HCT116 (cell line): ENCODE measurements around the gene TMIGD3. TPM values are rescaled to one million over a fixed set of nuclear protein-coding genes. Genes with fewer than 3 reads are reported as not detected.

Experiments used
- ATAC-seq: fragments of 200-7000 bp; cut with Tn5 transposase; 2 replicates; pipeline ENCODE4 v1.9.1; 2020; ENCODE audit warnings: mild to moderate bottlenecking, moderate library complexity
- BruUV-seq: library from RNA; stranded (reverse); fragments of 400-500 nt; replicated peaks from 2 replicates; lab custom pipeline; 2021; lab: Mats Ljungman, UMichigan
- CTCF ChIA-PET: fragments of 300-600 bp; sonication (Branson Sonifier 250); formaldehyde crosslinking; loops from one replicate; lab custom pipeline; 2021; ENCODE audit warnings: antibody characterized with exemption; lab: Charles Lee
- POLR2A ChIA-PET: fragments of 300-600, 350-600 bp; sonication (Branson Sonifier 250); formaldehyde crosslinking; loops from one replicate; lab custom pipeline; 2021; ENCODE audit warnings: antibody characterized with exemption; lab: Charles Lee
- RAD21 ChIA-PET, 2 experiments: fragments of 300-600 bp; sonication (Branson Sonifier 250); formaldehyde crosslinking; loops; one replicate each; lab custom pipeline; 2023; ENCODE audit warnings: low total read pairs in 2 of 2; ENCODE audit not compliant: uncharacterized antibody in 2 of 2, unreplicated experiment in 2 of 2, low non-redundant PET in 1 of 2; lab: Charles Lee
- DNase-seq: peaks from one replicate; pipeline ENCODE4 v3.0.0-alpha.2; 2010; ENCODE audit warnings: low read depth, low spot score
- H2AFZ ChIP-seq: fragments of 200-600 bp; shearing (Covaris generic), sonication (generic); 2 replicates; pipeline ENCODE4 v1.6.1; 2017; ENCODE audit warnings: low read depth, mixed run types, mixed read lengths, antibody characterized with exemption, low read length; ENCODE audit not compliant: poor library complexity, severe bottlenecking
- H3K27ac ChIP-seq: 2 replicates; pipeline ENCODE4 v1.5.1; 2012; ENCODE audit warnings: low read depth, low read length
- H3K27me3 ChIP-seq: fragments of 200-600 bp; sonication (generic); 2 replicates; pipeline ENCODE4 v1.6.1; 2016; ENCODE audit warnings: mixed run types, low read length, mixed read lengths; ENCODE audit not compliant: insufficient read depth
- H3K36me3 ChIP-seq, 2 experiments: fragments of 200-500 bp in 1 of 2; fragments of 200-600 bp in 1 of 2; sonication (Bioruptor generic) in 1 of 2; sonication (generic) in 1 of 2; 2 replicates each; pipeline versions ENCODE4 v1.5.1 to v1.6.1; 2014 to 2016; ENCODE audit warnings: low read length in 2 of 2, inconsistent platforms in 1 of 2, mixed read lengths in 1 of 2, mixed run types in 1 of 2; ENCODE audit not compliant: insufficient read depth in 2 of 2, control insufficient read depth in 1 of 2
- H3K4me1 ChIP-seq, 2 experiments: fragments of 200-600 bp in 1 of 2; sonication (generic) in 1 of 2; 2 replicates each; pipeline versions ENCODE4 v1.5.1 to v1.6.1; 2012 to 2017; ENCODE audit warnings: low read length in 2 of 2, inconsistent platforms in 1 of 2, mild to moderate bottlenecking in 1 of 2, mixed read lengths in 1 of 2, mixed run types in 1 of 2, moderate library complexity in 1 of 2; ENCODE audit not compliant: insufficient read depth in 2 of 2, control insufficient read depth in 1 of 2
- H3K4me2 ChIP-seq: fragments of 200-600 bp; sonication (generic); 2 replicates; pipeline ENCODE4 v1.6.1; 2017; ENCODE audit warnings: mixed run types, low read length, mixed read lengths
- H3K4me3 ChIP-seq, 2 experiments: fragments of 200-600 bp in 1 of 2; sonication (generic) in 1 of 2; replicated peaks in 1 of 2; 2 replicates each; pipeline ENCODE4 v1.5.1; 2011 to 2016; ENCODE audit warnings: low read length in 2 of 2, control low read depth in 1 of 2, low read depth in 1 of 2, mild to moderate bottlenecking in 1 of 2, mixed read lengths in 1 of 2, mixed run types in 1 of 2
- H3K79me2 ChIP-seq: fragments of 200-600 bp; sonication (generic); 2 replicates; pipeline ENCODE4 v1.6.1; 2017; ENCODE audit warnings: mild to moderate bottlenecking, mixed run types, low read length, moderate library complexity, mixed read lengths; ENCODE audit not compliant: insufficient read depth
- H3K9ac ChIP-seq: fragments of 200-600 bp; sonication (generic); 2 replicates; pipeline ENCODE4 v1.6.1; 2016; ENCODE audit warnings: low read length, mixed read lengths
- H3K9me2 ChIP-seq: fragments of 200-600 bp; sonication (generic), shearing (Covaris generic); 2 replicates; pipeline ENCODE4 v1.6.1; 2017; ENCODE audit warnings: mixed run types, mild to moderate bottlenecking, moderate library complexity; ENCODE audit not compliant: insufficient read depth
- H3K9me3 ChIP-seq, 2 experiments: fragments of 200-500 bp in 1 of 2; fragments of 200-600 bp in 1 of 2; sonication (Bioruptor generic) in 1 of 2; sonication (generic) in 1 of 2; 2 replicates each; pipeline ENCODE4 v1.6.1; 2014 to 2017; ENCODE audit warnings: low read length in 2 of 2, mixed read lengths in 2 of 2, inconsistent platforms in 1 of 2, low read depth in 1 of 2, mild to moderate bottlenecking in 1 of 2, mixed run types in 1 of 2, moderate library complexity in 1 of 2; ENCODE audit not compliant: control insufficient read depth in 1 of 2, insufficient read depth in 1 of 2
- H4K20me1 ChIP-seq: fragments of 200-600 bp; sonication (generic), shearing (Covaris generic); 2 replicates; pipeline ENCODE4 v1.6.1; 2017; ENCODE audit warnings: mixed run types, mild to moderate bottlenecking, moderate library complexity; ENCODE audit not compliant: insufficient read depth
- ATF3 ChIP-seq: IDR thresholded peaks from 2 replicates; pipeline ENCODE4 v1.6.1; 2012
- CBX3 ChIP-seq: IDR thresholded peaks from 2 replicates; pipeline ENCODE4 v1.6.1; 2012; ENCODE audit warnings: low read depth
- CEBPB ChIP-seq: IDR thresholded peaks from 2 replicates; pipeline ENCODE4 v1.6.1; 2012; ENCODE audit warnings: low read depth
- CTCF ChIP-seq, 3 experiments: fragments of 200-600 bp in 1 of 3; sonication (generic) in 1 of 3; IDR thresholded peaks in 2 of 3; conservative IDR thresholded peaks in 1 of 3; 2 replicates each; pipeline ENCODE4 v1.5.1; 2012 to 2017; ENCODE audit warnings: low read depth in 2 of 3, low read length in 2 of 3, antibody characterized with exemption in 1 of 3, borderline replicate concordance in 1 of 3, control low read depth in 1 of 3, mild to moderate bottlenecking in 1 of 3, mixed read lengths in 1 of 3, mixed run types in 1 of 3, moderate library complexity in 1 of 3; ENCODE audit not compliant: insufficient read depth in 1 of 3
- EGR1 ChIP-seq: IDR thresholded peaks from 2 replicates; pipeline ENCODE4 v1.6.1; 2012; ENCODE audit warnings: low read depth
- ELF1 ChIP-seq: IDR thresholded peaks from 2 replicates; pipeline ENCODE4 v1.6.1; 2012; ENCODE audit warnings: low read depth, borderline replicate concordance
- EZH2 ChIP-seq: fragments of 200-600 bp; sonication (generic); IDR thresholded peaks from 2 replicates; pipeline ENCODE4 v1.6.1; 2017; ENCODE audit warnings: antibody characterized with exemption, mixed run types
- FOSL1 ChIP-seq: IDR thresholded peaks from 2 replicates; pipeline ENCODE4 v1.6.1; 2012; ENCODE audit warnings: low read depth
- JUND ChIP-seq: IDR thresholded peaks from 2 replicates; pipeline ENCODE4 v1.6.1; 2012
- MAX ChIP-seq: IDR thresholded peaks from 2 replicates; pipeline ENCODE4 v1.6.1; 2012
- POLR2A ChIP-seq: IDR thresholded peaks from 2 replicates; pipeline ENCODE4 v1.7.0; 2011; ENCODE audit warnings: borderline replicate concordance; ENCODE audit not compliant: insufficient read depth, insufficient read length; ENCODE audit errors: extremely low read depth
- POLR2AphosphoS5 ChIP-seq: IDR thresholded peaks from 2 replicates; pipeline ENCODE4 v1.6.1; 2011; ENCODE audit warnings: mild to moderate bottlenecking, low read depth, low read length, moderate library complexity
- RAD21 ChIP-seq: IDR thresholded peaks from 2 replicates; pipeline ENCODE4 v1.6.1; 2012; ENCODE audit warnings: low read depth, mild to moderate bottlenecking
- SIN3A ChIP-seq: IDR thresholded peaks from 2 replicates; pipeline ENCODE4 v1.6.1; 2012; ENCODE audit warnings: low read depth
- SP1 ChIP-seq: IDR thresholded peaks from 2 replicates; pipeline ENCODE4 v1.6.1; 2012; ENCODE audit warnings: low read depth
- SRF ChIP-seq: IDR thresholded peaks from 2 replicates; pipeline ENCODE4 v1.6.1; 2012; ENCODE audit warnings: low read depth
- YY1 ChIP-seq: IDR thresholded peaks from 2 replicates; pipeline ENCODE4 v1.6.1; 2011; ENCODE audit warnings: low read length, low read depth, moderate library complexity, mild to moderate bottlenecking; ENCODE audit not compliant: insufficient replicate concordance; ENCODE audit errors: extremely low read depth
- ZBTB33 ChIP-seq: IDR thresholded peaks from 2 replicates; pipeline ENCODE4 v1.6.1; 2011; ENCODE audit warnings: mild to moderate bottlenecking, low read length, moderate library complexity; ENCODE audit not compliant: insufficient replicate concordance; ENCODE audit errors: extremely low read depth
- ZFX ChIP-seq: fragments of 450-650 bp; IDR thresholded peaks from 2 replicates; pipeline ENCODE4 v1.6.1; 2017
- ZNF274 ChIP-seq: fragments of 200-500 bp; sonication (Bioruptor generic); IDR thresholded peaks from 2 replicates; pipeline ENCODE4 v1.6.1; 2014; ENCODE audit warnings: mild to moderate bottlenecking, low read depth, low read length, inconsistent platforms
- intact Hi-C: fragments of 100-400 bp; cut with micrococcal nuclease; formaldehyde crosslinking; loops from 2 replicates; pipeline ENCODE4 v1.10.0; 2022
- total RNA-seq: library from RNA; stranded (reverse); gene quantifications from one replicate; pipeline ENCODE4 v1.2.1, GENCODE V29; 2021; ENCODE audit not compliant: unreplicated experiment

Gene TMIGD3
- total RNA-seq, 1 experiment from 2014 or later, result not detected

GRCh38 chr1:111480674-111481073 lies 22.8 kb downstream of the TMIGD3 start:
- Histone ChIP-seq H3K9ac (no peak overlapping the region), H3K36me3 (no peaks in the 10 kb centered on the region)
- no peak for TF ChIP-seq RAD21
- TF ChIP-seq ZNF274, result no peak
- TF ChIP-seq JUND, result no peak
- TF ChIP-seq YY1, result no peak
- TF ChIP-seq FOSL1, result no peak
- TF ChIP-seq EGR1, result no peak
- no peak for TF ChIP-seq SP1
- TF ChIP-seq SRF, result no peak
- no peak for TF ChIP-seq CEBPB
- no peak for TF ChIP-seq ELF1
- no peak for TF ChIP-seq ZFX
- no peak for TF ChIP-seq CBX3
- no peak for TF ChIP-seq POLR2A
- TF ChIP-seq POLR2AphosphoS5, result no peak
- TF ChIP-seq EZH2, result no peak
- TF ChIP-seq SIN3A, result no peak
- no peak for TF ChIP-seq ATF3
- no peak for TF ChIP-seq MAX
- no peak for TF ChIP-seq CTCF (IDR thresholded peaks at IDR 0.05 in 2 of 3, conservative IDR thresholded peaks at IDR 0.05 in 1 of 3; ENCODE audit: borderline replicate concordance in 1 of 3, insufficient read depth in 1 of 3, low read depth in 2 of 3, low read length in 2 of 3)
- no peak for TF ChIP-seq ZBTB33
- TF ChIP-seq, all 23 proteins: peak for 0
- H3K27me3 ChIP-seq, result no peaks in the 10 kb centered on the region
- H2AFZ ChIP-seq, result no peak overlapping the region
- no peaks in the 10 kb centered on the region for H3K4me1 ChIP-seq
- ChIA-PET POLR2A (no interaction called here), RAD21 (no interaction called here), CTCF (interaction anchor here (1.8 to 3.2 kb wide), 3 partner anchors 267 to 287 kb away, joined by 5 to 41 read pairs (median 39); no protein-coding TSS in a partner anchor)
- H3K4me3 ChIP-seq, result no peak overlapping the region
- H3K79me2 ChIP-seq, result no peaks in the 10 kb centered on the region
- no TSS peak for BruUV-seq
- ATAC-seq (no peak), DNase-seq (no peak)
- no peaks in the 10 kb centered on the region for H3K9me3 ChIP-seq
- intact Hi-C loops, result loop anchor here (1.0 to 5.0 kb wide), 4 partner anchors 176 to 512 kb away; no protein-coding TSS in a partner anchor
- H3K9me2 ChIP-seq, result no peaks in the 10 kb centered on the region
- H3K27ac ChIP-seq, result no peak overlapping the region
- H4K20me1 ChIP-seq, result no peaks in the 10 kb centered on the region
- H3K4me2 ChIP-seq, result no peak overlapping the region
